Caco-2 (cell line): ENCODE data around the gene MED9. TPM values are rescaled to one million over a fixed set of nuclear protein-coding genes. Genes with fewer than 3 reads are reported as not detected.

Experiments used
- BruUV-seq: library from RNA; stranded (reverse); fragments of 400-500 nt; replicated peaks from 2 replicates; lab custom pipeline; 2021; lab: Mats Ljungman, UMichigan
- CTCF ChIA-PET: fragments of 300-600 bp; sonication (Branson Sonifier 250); formaldehyde crosslinking; loops from one replicate; lab custom pipeline; 2022; ENCODE audit warnings: antibody characterized with exemption; lab: Charles Lee
- POLR2A ChIA-PET: fragments of 300-600 bp; sonication (Branson Sonifier 250); formaldehyde crosslinking; loops from one replicate; lab custom pipeline; 2022; ENCODE audit warnings: antibody characterized with exemption; lab: Charles Lee
- DNase-seq, 2 experiments: peaks; one replicate each; pipeline versions ENCODE4 v3.0.0 to v3.0.0-alpha.2; 2020 to 2022
- H3K27me3 ChIP-seq: replicated peaks from 2 replicates; pipeline ENCODE4 v1.6.0; 2011; ENCODE audit warnings: low read length; ENCODE audit not compliant: control insufficient read depth, insufficient read depth
- H3K36me3 ChIP-seq: 2 replicates; pipeline ENCODE4 v1.5.1; 2011; ENCODE audit warnings: low read length; ENCODE audit not compliant: control insufficient read depth, insufficient read depth
- H3K4me1 ChIP-seq: fragments of 250-450 bp; sonication (Bioruptor Pico); 2 replicates; pipeline ENCODE4 v1.5.1; 2020; ENCODE audit warnings: mild to moderate bottlenecking
- H3K4me3 ChIP-seq: 2 replicates; pipeline ENCODE4 v1.5.1; 2011; ENCODE audit warnings: low read depth, mild to moderate bottlenecking, control low read depth, low read length
- H3K9me3 ChIP-seq: fragments of 250-450 bp; sonication (Bioruptor Pico); 2 replicates; pipeline ENCODE4 v1.5.1; 2020; ENCODE audit warnings: mild to moderate bottlenecking, moderate library complexity
- H3K27ac Mint-ChIP-seq: one replicate; pipeline ENCODE4 v1.8.0; 2022; ENCODE audit warnings: mixed read lengths; ENCODE audit not compliant: unreplicated experiment
- H3K27me3 Mint-ChIP-seq: one replicate; pipeline ENCODE4 v1.8.0; 2022; ENCODE audit warnings: mixed read lengths; ENCODE audit not compliant: insufficient read depth, unreplicated experiment
- H3K36me3 Mint-ChIP-seq: one replicate; pipeline ENCODE4 v1.8.0; 2022; ENCODE audit warnings: mild to moderate bottlenecking, mixed read lengths; ENCODE audit not compliant: insufficient read depth, unreplicated experiment
- H3K4me1 Mint-ChIP-seq: one replicate; pipeline ENCODE4 v1.8.0; 2022; ENCODE audit warnings: low read depth, mixed read lengths; ENCODE audit not compliant: unreplicated experiment
- H3K4me3 Mint-ChIP-seq: one replicate; pipeline ENCODE4 v1.8.0; 2022; ENCODE audit warnings: mild to moderate bottlenecking, moderate library complexity, mixed read lengths; ENCODE audit not compliant: unreplicated experiment
- H3K9me3 Mint-ChIP-seq: one replicate; pipeline ENCODE4 v1.8.0; 2022; ENCODE audit warnings: mixed read lengths; ENCODE audit not compliant: unreplicated experiment
- intact Hi-C: fragments of 100-400 bp; cut with micrococcal nuclease; formaldehyde crosslinking; loops from one replicate; pipeline ENCODE4 v1.10.0; 2022; ENCODE audit not compliant: unreplicated experiment
- total RNA-seq: library from RNA; stranded (reverse); gene quantifications from 2 replicates; pipeline ENCODE4 v1.2.3, GENCODE V29; 2022
- TF ChIP-seq, protein P1 (sequence below), 2 experiments: fragments of 200-600 bp in 1 of 2; IDR thresholded peaks; 1 replicate in 1 of 2; 2 replicates in 1 of 2; pipeline versions ENCODE4 v1.5.1 to v1.8.0; 2011 to 2022; ENCODE audit warnings: antibody characterized with exemption in 1 of 2, control low read depth in 1 of 2, inconsistent platforms in 1 of 2, low read depth in 1 of 2, low read length in 1 of 2, mild to moderate bottlenecking in 1 of 2, moderate library complexity in 1 of 2; ENCODE audit not compliant: insufficient read depth in 1 of 2, severe bottlenecking in 1 of 2, unreplicated experiment in 1 of 2

MED9 gene
- total RNA-seq, 1 experiment from 2014 or later = 24.9 TPM

DNA sequence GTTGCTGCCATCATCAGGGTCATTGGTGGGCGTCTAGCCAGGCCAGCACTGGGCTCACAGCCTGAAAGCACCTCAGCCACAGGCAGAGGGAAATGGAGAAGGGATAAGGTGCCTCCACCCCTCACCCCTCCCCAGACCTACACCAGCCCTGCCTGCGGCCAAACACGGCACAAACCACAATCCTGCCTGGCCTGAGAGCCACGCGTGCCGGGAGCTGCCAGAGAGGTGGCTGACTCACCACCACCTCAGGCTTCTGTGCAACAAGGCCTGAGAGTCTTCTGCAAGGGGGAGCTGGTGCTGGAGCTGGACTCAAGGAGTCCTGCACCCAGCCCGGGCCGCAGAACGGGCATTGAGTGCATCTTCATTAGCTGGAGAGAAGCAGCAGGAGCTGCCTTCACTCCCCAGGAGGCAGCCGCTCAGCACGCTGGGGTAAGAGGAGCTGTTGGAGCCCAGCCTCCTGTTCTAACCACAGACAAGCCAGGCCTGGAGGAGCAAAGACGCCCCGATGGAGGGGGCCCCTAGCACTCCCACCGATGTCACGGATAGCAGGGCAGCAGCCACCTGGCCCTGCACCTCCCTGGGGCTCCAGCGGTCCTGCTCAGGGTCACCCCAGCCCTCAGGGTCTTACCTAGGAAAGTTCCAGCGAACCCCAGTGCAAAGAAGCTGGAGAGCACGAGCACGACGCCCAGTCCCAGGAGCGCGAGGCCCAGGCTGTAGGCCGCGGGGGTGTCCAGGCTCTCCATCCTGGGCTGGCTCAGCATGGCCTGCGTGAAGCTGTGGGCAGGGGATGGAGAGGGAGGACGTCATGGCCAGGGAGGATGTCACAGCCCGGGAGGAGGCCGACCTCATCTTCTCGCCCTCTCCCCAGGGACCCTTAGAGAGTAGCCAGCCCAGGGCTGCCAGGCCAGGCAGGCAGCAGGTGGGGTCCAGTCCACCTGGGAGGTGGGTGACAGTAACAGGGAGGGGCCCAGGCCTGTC lies 35.4 kb downstream of the MED9 start:
- H3K27ac Mint-ChIP-seq = no peak overlapping the region
- no peak overlapping the region for H3K4me3 Mint-ChIP-seq
- no TSS peak for BruUV-seq
- TF ChIP-seq, protein P1, sequence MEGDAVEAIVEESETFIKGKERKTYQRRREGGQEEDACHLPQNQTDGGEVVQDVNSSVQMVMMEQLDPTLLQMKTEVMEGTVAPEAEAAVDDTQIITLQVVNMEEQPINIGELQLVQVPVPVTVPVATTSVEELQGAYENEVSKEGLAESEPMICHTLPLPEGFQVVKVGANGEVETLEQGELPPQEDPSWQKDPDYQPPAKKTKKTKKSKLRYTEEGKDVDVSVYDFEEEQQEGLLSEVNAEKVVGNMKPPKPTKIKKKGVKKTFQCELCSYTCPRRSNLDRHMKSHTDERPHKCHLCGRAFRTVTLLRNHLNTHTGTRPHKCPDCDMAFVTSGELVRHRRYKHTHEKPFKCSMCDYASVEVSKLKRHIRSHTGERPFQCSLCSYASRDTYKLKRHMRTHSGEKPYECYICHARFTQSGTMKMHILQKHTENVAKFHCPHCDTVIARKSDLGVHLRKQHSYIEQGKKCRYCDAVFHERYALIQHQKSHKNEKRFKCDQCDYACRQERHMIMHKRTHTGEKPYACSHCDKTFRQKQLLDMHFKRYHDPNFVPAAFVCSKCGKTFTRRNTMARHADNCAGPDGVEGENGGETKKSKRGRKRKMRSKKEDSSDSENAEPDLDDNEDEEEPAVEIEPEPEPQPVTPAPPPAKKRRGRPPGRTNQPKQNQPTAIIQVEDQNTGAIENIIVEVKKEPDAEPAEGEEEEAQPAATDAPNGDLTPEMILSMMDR (IDR thresholded peaks at IDR 0.05; ENCODE audit: insufficient read depth in 1 of 2, low read depth in 1 of 2, low read length in 1 of 2, severe bottlenecking in 1 of 2, unreplicated experiment in 1 of 2) = no peak
- H3K36me3 Mint-ChIP-seq = no peaks in the 10 kb centered on the region
- no peak overlapping the region for H3K4me3 ChIP-seq
- H3K4me1 ChIP-seq = no peaks in the 10 kb centered on the region
- ChIA-PET CTCF (interaction anchor here (0.6 to 0.8 kb wide), 2 partner anchors 15 to 637 kb away, joined by 4 to 5 read pairs; no protein-coding TSS in a partner anchor), POLR2A (no interaction called here)
- H3K27me3 Mint-ChIP-seq = no peaks in the 10 kb centered on the region
- H3K4me1 Mint-ChIP-seq = no peaks in the 10 kb centered on the region
- H3K27me3 ChIP-seq = no peaks in the 10 kb centered on the region
- no peak for DNase-seq
- no peaks in the 10 kb centered on the region for H3K9me3 Mint-ChIP-seq
- H3K9me3 ChIP-seq = no peaks in the 10 kb centered on the region
- no peaks in the 10 kb centered on the region for H3K36me3 ChIP-seq
- intact Hi-C loops = no loop called here

DNA sequence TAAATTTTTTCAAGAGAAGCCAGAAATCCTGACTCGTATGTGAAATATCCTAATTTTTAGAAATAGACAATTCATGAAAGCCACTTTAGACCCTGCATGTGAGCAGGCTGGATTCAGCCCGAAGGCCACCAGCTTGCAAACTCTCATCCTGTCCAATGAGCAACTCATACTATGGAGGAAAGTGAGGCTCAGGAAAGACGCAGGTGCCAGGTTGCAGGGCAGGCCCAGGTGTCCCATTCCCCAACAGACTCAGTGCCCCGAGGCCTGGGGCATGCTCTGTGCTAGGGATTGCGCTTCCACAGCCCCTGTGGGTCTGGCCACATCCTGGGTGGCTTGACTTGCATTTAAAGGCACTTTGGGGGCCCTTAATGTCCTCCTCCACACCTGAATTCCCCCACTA lies 36.1 kb downstream of the MED9 start:
- BruUV-seq = no TSS peak
- Histone ChIP-seq H3K27me3 (no peaks in the 10 kb centered on the region), H3K4me3 (no peak overlapping the region), H3K9me3 (no peaks in the 10 kb centered on the region), H3K4me1 (no peaks in the 10 kb centered on the region), H3K36me3 (no peaks in the 10 kb centered on the region)
- TF ChIP-seq, protein P1 (IDR thresholded peaks at IDR 0.05; ENCODE audit: insufficient read depth in 1 of 2, low read depth in 1 of 2, low read length in 1 of 2, severe bottlenecking in 1 of 2, unreplicated experiment in 1 of 2) = no peak
- ChIA-PET POLR2A (no interaction called here), CTCF (no interaction called here)
- Mint-ChIP-seq H3K4me3 (no peak overlapping the region), H3K9me3 (no peaks in the 10 kb centered on the region), H3K27me3 (no peaks in the 10 kb centered on the region), H3K36me3 (no peaks in the 10 kb centered on the region), H3K27ac (no peak overlapping the region), H3K4me1 (no peaks in the 10 kb centered on the region)
- DNase-seq = no peak
- intact Hi-C loops = no loop called here

DNA sequence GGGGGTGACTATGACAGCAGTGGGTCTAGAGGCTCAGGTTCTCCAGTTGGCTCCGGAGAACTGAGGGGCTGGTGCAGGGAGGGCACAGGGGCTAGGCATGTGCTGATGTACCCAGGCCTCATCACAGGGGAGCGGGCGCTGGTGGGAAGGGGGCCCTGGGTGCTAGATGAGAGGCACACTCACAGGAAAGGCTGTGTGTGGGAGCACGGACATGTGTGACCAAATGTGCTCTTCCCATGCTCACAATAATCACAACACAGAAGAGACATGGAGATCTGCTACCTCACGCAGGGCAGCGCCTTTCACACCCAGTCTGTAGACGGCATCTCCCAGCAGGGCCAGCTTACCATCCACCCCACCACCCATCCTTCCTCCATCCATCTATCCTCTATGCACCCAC lies 36.8 kb downstream of the MED9 start:
- H3K4me3 Mint-ChIP-seq = no peak overlapping the region
- no peaks in the 10 kb centered on the region for H3K27me3 Mint-ChIP-seq
- BruUV-seq = no TSS peak
- TF ChIP-seq, protein P1 (IDR thresholded peaks at IDR 0.05; ENCODE audit: insufficient read depth in 1 of 2, low read depth in 1 of 2, low read length in 1 of 2, severe bottlenecking in 1 of 2, unreplicated experiment in 1 of 2) = no peak
- H3K36me3 ChIP-seq = no peaks in the 10 kb centered on the region
- no peaks in the 10 kb centered on the region for H3K36me3 Mint-ChIP-seq
- ChIA-PET POLR2A (no interaction called here), CTCF (no interaction called here)
- no peaks in the 10 kb centered on the region for H3K27me3 ChIP-seq
- intact Hi-C loops = no loop called here
- H3K4me1 ChIP-seq = no peaks in the 10 kb centered on the region
- no peak overlapping the region for H3K27ac Mint-ChIP-seq
- H3K9me3 ChIP-seq = no peaks in the 10 kb centered on the region
- H3K9me3 Mint-ChIP-seq = no peaks in the 10 kb centered on the region
- H3K4me1 Mint-ChIP-seq = no peaks in the 10 kb centered on the region
- H3K4me3 ChIP-seq = no peak overlapping the region
- no peak for DNase-seq
